Glutamatergic neuron (in vitro differentiated cells): ENCODE measurements around the gene LGR4. TPM values are rescaled to one million over a fixed set of nuclear protein-coding genes. Genes with fewer than 3 reads are reported as not detected.

Experiments
- DNase-seq: peaks from one replicate; pipeline ENCODE4 v3.0.0; 2022
- H3K27ac Mint-ChIP-seq: one replicate; pipeline ENCODE4 v1.8.0; 2020; ENCODE audit warnings: mild to moderate bottlenecking, mixed read lengths, inconsistent platforms; ENCODE audit not compliant: unreplicated experiment
- H3K27me3 Mint-ChIP-seq: one replicate; pipeline ENCODE4 v1.8.0; 2020; ENCODE audit warnings: mild to moderate bottlenecking, moderate library complexity, mixed read lengths, inconsistent platforms; ENCODE audit not compliant: unreplicated experiment
- H3K36me3 Mint-ChIP-seq: one replicate; pipeline ENCODE4 v1.8.0; 2020; ENCODE audit warnings: mild to moderate bottlenecking, mixed read lengths, inconsistent platforms; ENCODE audit not compliant: unreplicated experiment
- H3K4me1 Mint-ChIP-seq: one replicate; pipeline ENCODE4 v1.8.0; 2020; ENCODE audit warnings: mild to moderate bottlenecking, low read depth, mixed read lengths, inconsistent platforms; ENCODE audit not compliant: unreplicated experiment
- H3K4me3 Mint-ChIP-seq: one replicate; pipeline ENCODE4 v1.8.0; 2020; ENCODE audit warnings: mild to moderate bottlenecking, mixed read lengths, inconsistent platforms; ENCODE audit not compliant: unreplicated experiment
- H3K9me3 Mint-ChIP-seq: one replicate; pipeline ENCODE4 v1.8.0; 2020; ENCODE audit warnings: mild to moderate bottlenecking, moderate library complexity, mixed read lengths, inconsistent platforms; ENCODE audit not compliant: unreplicated experiment
- CTCF ChIP-seq: fragments of 200-600 bp; sonication (generic); IDR thresholded peaks from one replicate; pipeline ENCODE4 v1.5.0; 2021; ENCODE audit not compliant: partially characterized antibody, unreplicated experiment
- total RNA-seq: library from RNA; stranded (reverse); fragmentation: NEBNext Ultra II Directional; extraction: Animal tissue kit (Norgen Biotek cat#: 25700); gene quantifications from one replicate; pipeline ENCODE4 v1.2.1, GENCODE V29; 2021; ENCODE audit not compliant: unreplicated experiment

Gene LGR4
- total RNA-seq, 1 donor from 2014 or later = 87.1 TPM

- H3K27me3 Mint-ChIP-seq = no peaks in the 10 kb centered on the region
- no peak for TF ChIP-seq CTCF
- H3K27ac Mint-ChIP-seq = no peak overlapping the region
Measured at GRCh38 chr11:27489092-27489491, 16.5 kb upstream of the LGR4 start.

DNA sequence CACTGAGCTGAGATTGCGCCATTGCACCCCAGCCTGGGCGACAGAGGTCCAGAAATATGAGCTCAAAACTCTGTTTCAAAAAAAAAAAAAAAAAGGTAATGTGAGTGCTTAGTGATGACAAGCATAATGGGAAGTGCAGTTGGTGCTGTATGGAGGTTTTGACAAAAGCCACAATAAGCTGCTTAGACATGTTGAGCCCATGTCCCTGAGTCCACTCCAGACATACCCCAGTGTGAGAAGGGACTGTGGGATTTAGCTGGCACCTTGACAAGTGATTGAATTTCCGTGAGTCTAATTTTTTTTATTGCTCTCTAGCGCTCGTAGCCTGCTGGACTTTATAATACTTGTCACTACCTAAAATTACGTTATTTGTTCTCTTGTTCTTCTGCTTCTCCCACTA, 15.1 kb upstream of the LGR4 start:
- H3K36me3 Mint-ChIP-seq = peaks cover 7% of the 10 kb centered on the region
- H3K4me3 Mint-ChIP-seq = no peak overlapping the region
- no peak overlapping the region for H3K27ac Mint-ChIP-seq
- no peak for DNase-seq
- H3K9me3 Mint-ChIP-seq = no peaks in the 10 kb centered on the region
- no peaks in the 10 kb centered on the region for H3K27me3 Mint-ChIP-seq
- H3K4me1 Mint-ChIP-seq = no peaks in the 10 kb centered on the region
- no peak for TF ChIP-seq CTCF

More at GRCh38 chr11:27489092-27489491, 16.5 kb upstream of the LGR4 start:
- no peaks in the 10 kb centered on the region for H3K4me1 Mint-ChIP-seq
- DNase-seq = no peak
- H3K4me3 Mint-ChIP-seq = no peak overlapping the region
- peaks cover 7% of the 10 kb centered on the region for H3K36me3 Mint-ChIP-seq
- H3K9me3 Mint-ChIP-seq = no peaks in the 10 kb centered on the region

DNA sequence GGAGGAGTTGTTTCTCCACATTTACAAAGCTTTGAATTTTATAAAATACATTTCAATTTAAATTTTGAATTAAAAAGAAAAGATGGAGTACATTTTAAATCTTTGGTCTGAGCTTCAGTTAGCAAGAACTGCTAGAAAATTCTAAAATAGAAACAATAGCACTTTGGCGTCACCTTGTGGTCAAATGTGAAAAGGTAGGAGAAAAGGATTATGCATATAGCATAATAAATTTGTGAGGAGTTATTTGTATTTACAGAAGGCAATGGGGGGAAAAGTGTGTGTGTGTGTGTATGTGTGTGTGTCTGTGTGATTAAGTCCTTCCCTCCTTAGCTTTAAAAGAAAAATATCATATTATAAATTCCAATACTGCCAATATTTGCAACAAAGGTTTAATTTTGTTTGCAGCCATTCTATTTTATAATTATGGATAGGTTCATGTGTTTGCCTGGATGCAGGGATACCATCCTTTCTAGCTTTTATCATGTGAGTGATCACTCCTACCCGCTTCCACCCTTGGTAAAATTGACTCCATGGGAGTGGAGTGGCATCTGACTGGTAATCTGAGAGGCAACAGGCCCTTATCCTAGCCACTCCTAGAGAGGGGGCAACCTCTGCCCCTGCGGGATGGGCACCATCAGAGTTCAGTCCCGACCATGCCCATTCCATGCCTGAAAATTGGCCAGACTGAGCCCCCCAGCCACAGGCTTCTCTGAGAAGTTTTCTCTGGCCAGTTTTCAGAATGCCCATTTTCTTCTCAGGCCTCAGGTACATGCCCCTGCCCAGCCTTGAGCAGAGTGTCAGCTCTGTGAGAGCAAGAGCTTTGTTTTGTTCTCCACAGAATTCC, 13.6 kb upstream of the LGR4 start:
- no peak overlapping the region for H3K4me3 Mint-ChIP-seq
- H3K36me3 Mint-ChIP-seq = peaks cover 3% of the 10 kb centered on the region
- DNase-seq = no peak
- no peak overlapping the region for H3K27ac Mint-ChIP-seq
- no peaks in the 10 kb centered on the region for H3K9me3 Mint-ChIP-seq
- no peaks in the 10 kb centered on the region for H3K4me1 Mint-ChIP-seq
- H3K27me3 Mint-ChIP-seq = no peaks in the 10 kb centered on the region
- TF ChIP-seq CTCF = peak; percentile 91

GRCh38 chr11:27482793-27483192, 10.2 kb upstream of the LGR4 start:
- Mint-ChIP-seq H3K27ac (no peak overlapping the region), H3K4me3 (no peak overlapping the region), H3K36me3 (no peaks in the 10 kb centered on the region), H3K27me3 (no peaks in the 10 kb centered on the region), H3K9me3 (no peaks in the 10 kb centered on the region), H3K4me1 (no peaks in the 10 kb centered on the region)
- no peak for DNase-seq
- TF ChIP-seq CTCF = no peak

DNA sequence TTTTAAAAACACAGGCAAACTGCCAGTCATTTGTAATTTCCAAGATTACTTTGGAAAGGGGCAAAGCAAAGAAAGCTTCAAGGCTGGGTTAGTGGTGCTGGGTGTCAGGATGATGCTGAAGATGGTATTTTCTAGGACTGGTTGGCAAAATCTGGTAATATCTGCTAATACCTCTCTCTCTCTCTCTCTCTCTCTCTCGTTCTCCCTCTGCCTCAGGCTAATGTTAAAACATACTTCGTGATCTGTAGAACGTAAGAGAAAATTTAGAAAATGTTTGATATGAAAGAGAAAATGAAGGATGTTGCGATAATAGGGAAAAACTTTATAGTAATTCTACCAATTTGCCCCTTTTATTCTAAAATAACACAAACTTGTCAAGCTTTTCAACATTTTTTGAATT, 9.4 kb upstream of the LGR4 start:
- Mint-ChIP-seq H3K4me3 (no peak overlapping the region), H3K4me1 (no peaks in the 10 kb centered on the region), H3K27me3 (no peaks in the 10 kb centered on the region), H3K27ac (no peak overlapping the region), H3K36me3 (no peaks in the 10 kb centered on the region), H3K9me3 (no peaks in the 10 kb centered on the region)
- no peak for DNase-seq
- TF ChIP-seq CTCF = no peak
